GM12878 (cell line): ENCODE measurements around the gene MICAL3. TPM values are rescaled to one million over a fixed set of nuclear protein-coding genes. Genes with fewer than 3 reads are reported as not detected.

Experiments used
- ATAC-seq: fragments of 200-7000 bp; cut with Tn5 transposase; 3 replicates; pipeline ENCODE4 v1.9.1; 2020; ENCODE audit warnings: mild to moderate bottlenecking, moderate library complexity
- BruUV-seq: library from RNA; stranded (reverse); fragments of 400-500 nt; replicated peaks from 2 replicates; lab custom pipeline; 2021; lab: Mats Ljungman, UMichigan
- CTCF ChIA-PET: fragments of 300-600 bp; sonication (Branson Sonifier 250); formaldehyde crosslinking; extraction: SDS; loops from one replicate; lab custom pipeline; 2021; ENCODE audit warnings: inconsistent platforms; lab: Yijun Ruan, JAX
- POLR2A ChIA-PET: fragments of 350-600 bp; formaldehyde crosslinking; extraction: SDS; loops from one replicate; lab custom pipeline; 2021; ENCODE audit warnings: inconsistent platforms; lab: Charles Lee
- RAD21 ChIA-PET: fragments of 300-600 bp; sonication (Branson Sonifier 250); formaldehyde crosslinking; loops from one replicate; lab custom pipeline; 2023; ENCODE audit warnings: antibody characterized with exemption; ENCODE audit not compliant: unreplicated experiment; lab: Charles Lee
- SMC1A ChIA-PET: fragments of 300-600 bp; sonication (Branson Sonifier 250); formaldehyde crosslinking; loops from one replicate; lab custom pipeline; 2023; ENCODE audit not compliant: unreplicated experiment, uncharacterized antibody; lab: Charles Lee
- DNase-seq: peaks from one replicate; pipeline ENCODE4 v3.0.0-alpha.2; 2011; ENCODE audit warnings: low read depth, low spot score
- FAIRE-seq: peaks from 3 replicates; lab custom pipeline; 2011; peaks lifted over from hg19 to GRCh38; lab: Jason Lieb, UNC
- H2AFZ ChIP-seq: 2 replicates; pipeline ENCODE4 v1.6.0; 2011; ENCODE audit warnings: low read depth, low read length, control low read depth; ENCODE audit not compliant: control insufficient read depth
- H3K27ac ChIP-seq: 2 replicates; pipeline ENCODE4 v1.5.1; 2011; ENCODE audit warnings: control low read depth; ENCODE audit not compliant: control insufficient read depth, insufficient read depth
- H3K27me3 ChIP-seq, 2 experiments: replicated peaks in 1 of 2; 2 replicates each; pipeline versions ENCODE4 v1.6.0 to v1.6.1; 2011; ENCODE audit warnings: low read length in 1 of 2; ENCODE audit not compliant: control insufficient read depth in 2 of 2, insufficient read depth in 2 of 2
- H3K36me3 ChIP-seq, 2 experiments: 2 replicates each; pipeline ENCODE4 v1.5.1; 2011; ENCODE audit warnings: low read length in 1 of 2; ENCODE audit not compliant: control insufficient read depth in 2 of 2, insufficient read depth in 2 of 2
- H3K4me1 ChIP-seq: 2 replicates; pipeline ENCODE4 v1.6.1; 2011; ENCODE audit warnings: mild to moderate bottlenecking, low read length, moderate library complexity, mixed read lengths; ENCODE audit not compliant: control insufficient read depth, insufficient read depth
- H3K4me2 ChIP-seq: 2 replicates; pipeline ENCODE4 v1.6.0; 2011; ENCODE audit warnings: control low read depth; ENCODE audit not compliant: control insufficient read depth, insufficient read depth
- H3K4me3 ChIP-seq: fragments of 200-600 bp; sonication (generic); 2 replicates; pipeline ENCODE4 v1.5.1; 2016
- H3K79me2 ChIP-seq: 2 replicates; pipeline ENCODE4 v1.6.0; 2011; ENCODE audit warnings: low read length; ENCODE audit not compliant: control insufficient read depth, insufficient read depth
- H3K9ac ChIP-seq: 2 replicates; pipeline ENCODE4 v1.8.0; 2011; ENCODE audit warnings: low read length, control low read depth, mixed read lengths; ENCODE audit not compliant: control insufficient read depth, insufficient read depth
- H3K9me3 ChIP-seq: replicated peaks from 3 replicates; pipeline ENCODE4 v1.5.1; 2011; ENCODE audit warnings: mild to moderate bottlenecking, low read length; ENCODE audit not compliant: control insufficient read depth, insufficient read depth
- H4K20me1 ChIP-seq: 2 replicates; pipeline ENCODE4 v1.6.0; 2011; ENCODE audit not compliant: control insufficient read depth, insufficient read depth
- BCLAF1 ChIP-seq: fragments of 450-650 bp; IDR thresholded peaks from 2 replicates; pipeline ENCODE4 v1.6.1; 2017; ENCODE audit warnings: antibody characterized with exemption, mild to moderate bottlenecking, moderate library complexity
- BRCA1 ChIP-seq: IDR thresholded peaks from 2 replicates; pipeline ENCODE4 v1.6.1; 2011; ENCODE audit warnings: low read depth, low read length, improper control_type of control experiment
- ETV6 ChIP-seq, 2 experiments: fragments of 450-650 bp in 1 of 2; IDR thresholded peaks in 1 of 2; conservative IDR thresholded peaks in 1 of 2; 2 replicates each; pipeline ENCODE4 v1.6.1; 2014; ENCODE audit warnings: antibody characterized with exemption in 1 of 2, borderline replicate concordance in 1 of 2, low read depth in 1 of 2, mild to moderate bottlenecking in 1 of 2, moderate library complexity in 1 of 2
- HDAC2 ChIP-seq: fragments of 200-600 bp; sonication (generic); IDR thresholded peaks from 2 replicates; pipeline ENCODE4 v1.6.1; 2017
- LARP7 ChIP-seq: fragments of 450-650 bp; IDR thresholded peaks from 2 replicates; pipeline ENCODE4 v1.6.1; 2017; ENCODE audit warnings: mild to moderate bottlenecking
- PAX8 ChIP-seq: fragments of 450-650 bp; IDR thresholded peaks from 2 replicates; pipeline ENCODE4 v1.6.1; 2017; ENCODE audit warnings: mild to moderate bottlenecking, moderate library complexity
- REST ChIP-seq: IDR thresholded peaks from 2 replicates; pipeline ENCODE4 v1.6.1; 2012; ENCODE audit warnings: mild to moderate bottlenecking, low read depth, low read length
- SUZ12 ChIP-seq: fragments of 200-600 bp; sonication (generic); IDR thresholded peaks from one replicate; pipeline ENCODE4 v1.6.1; 2018; ENCODE audit warnings: antibody characterized with exemption, mild to moderate bottlenecking; ENCODE audit not compliant: unreplicated experiment
- TCF7 ChIP-seq: IDR thresholded peaks from 2 replicates; pipeline ENCODE4 v1.6.1; 2014; ENCODE audit warnings: antibody characterized with exemption, borderline replicate concordance
- ZNF384 ChIP-seq: IDR thresholded peaks from 2 replicates; pipeline ENCODE4 v1.6.1; 2012; ENCODE audit warnings: low read depth, mild to moderate bottlenecking, low read length, improper control_type of control experiment, borderline replicate concordance
- WGBS: methylation state at CpG from one replicate; pipeline ENCODE4 v1.1.6; 2016; ENCODE audit warnings: low lambda C conversion rate; ENCODE audit not compliant: insufficient replicate concordance, insufficient coverage; ENCODE audit errors: missing lambda C conversion rate; 5-methylcytosine and 5-hydroxymethylcytosine counted together
- in situ Hi-C: fragments of 300-500 bp; cut with MboI; formaldehyde crosslinking; loops from 9 replicates; pipeline ENCODE4 v1.14.3; 2018; ENCODE audit warnings: mixed read lengths
- intact Hi-C: fragments of 100-400 bp; cut with micrococcal nuclease; formaldehyde crosslinking; loops from one replicate; pipeline ENCODE4 v1.14.2; 2022; ENCODE audit not compliant: unreplicated experiment
- polyA plus RNA-seq, 11 experiments: library from polyadenylated mRNA; depleted of rRNA in 4 of 11; unstranded in 6 of 11; stranded (reverse) in 5 of 11; fragments of >200 nt; fragmentation: Nextera tagmentation in 4 of 11; fragmentation: Illumina TruSeq in 1 of 11; extraction: Ambion mirVana in 4 of 11; extraction: Trizol in 1 of 11; gene quantifications; 1 replicate in 1 of 11; 2 replicates in 10 of 11; pipeline versions ENCODE4 v1.2.1 to v1.2.3, GENCODE V29; 2011 to 2016; ENCODE audit warnings: inconsistent platforms in 2 of 11, missing spikeins in 2 of 11, low read depth in 1 of 11
- total RNA-seq, 4 experiments: library from RNA; depleted of rRNA in 3 of 4; stranded (reverse); fragments of >200 nt in 3 of 4; fragmentation: Illumina TruSeq in 1 of 4; extraction: Trizol in 1 of 4; gene quantifications; 2 replicates each; pipeline versions ENCODE4 v1.2.1 to v1.2.3, GENCODE V29; 2013 to 2021
- TF ChIP-seq, protein P1 (sequence below): fragments of 450-650 bp; IDR thresholded peaks from 2 replicates; pipeline ENCODE4 v1.6.1; 2017; ENCODE audit warnings: low read depth, mild to moderate bottlenecking, moderate library complexity
- TF ChIP-seq, protein P2 (sequence below): fragments of 150-350 bp; IDR thresholded peaks from 2 replicates; pipeline ENCODE4 v1.6.1; 2016; ENCODE audit warnings: low read depth, low read length

Gene MICAL3
- total and polyA plus RNA-seq, 10 of the 15 experiments (the other 5 are each of a cell fraction or from before 2014, with no cell fraction given): 2.6 to 92.2 (median 24.0) TPM

- SMC1A ChIA-PET: interaction anchor here (1.2 kb wide), 1 partner anchor 96 kb away, joined by 4 read pairs; no protein-coding TSS in a partner anchor
- Histone ChIP-seq H3K9ac (no peak overlapping the region), H3K4me3 (no peak overlapping the region), H3K9me3 (no peaks in the 10 kb centered on the region; the same call in 1 of the 3 replicates), H3K79me2 (peaks cover 18% of the 10 kb centered on the region), H2AFZ (no peak overlapping the region), H3K27ac (no peak overlapping the region), H3K4me1 (peaks cover 10% of the 10 kb centered on the region), H3K4me2 (no peak overlapping the region), H4K20me1 (no peaks in the 10 kb centered on the region), H3K27me3 (no peaks in the 10 kb centered on the region), H3K36me3 (peaks cover 0 to 2% of the 10 kb centered on the region in 2 experiments; a peak in 2 of 4 replicates)
- ATAC-seq: no peak
- intact Hi-C loops: no loop called here
- POLR2A ChIA-PET: no interaction called here
- RAD21 ChIA-PET: no interaction called here
- BruUV-seq: TSS peak; percentile 27
- no peak for DNase-seq
- CTCF ChIA-PET: interaction anchor here (0.6 kb wide), 1 partner anchor 375 kb away, joined by 4 read pairs; no protein-coding TSS in a partner anchor
- in situ Hi-C loops: no loop called here
- 65% methylated on average over 7 of the region's 7 CpGs for whole genome bisulfite sequencing
- no peak for FAIRE-seq
- TF ChIP-seq TCF7 (no peak), PAX8 (no peak), BCLAF1 (no peak), HDAC2 (no peak), REST (no peak), ETV6 (conservative IDR thresholded peaks at IDR 0.05 in 1 of 2, IDR thresholded peaks at IDR 0.05 in 1 of 2; ENCODE audit: borderline replicate concordance in 1 of 2, low read depth in 1 of 2) (no peak), LARP7 (no peak), SUZ12 (no peak), BRCA1 (no peak), ZNF384 (no peak)
- TF ChIP-seq, protein P1, sequence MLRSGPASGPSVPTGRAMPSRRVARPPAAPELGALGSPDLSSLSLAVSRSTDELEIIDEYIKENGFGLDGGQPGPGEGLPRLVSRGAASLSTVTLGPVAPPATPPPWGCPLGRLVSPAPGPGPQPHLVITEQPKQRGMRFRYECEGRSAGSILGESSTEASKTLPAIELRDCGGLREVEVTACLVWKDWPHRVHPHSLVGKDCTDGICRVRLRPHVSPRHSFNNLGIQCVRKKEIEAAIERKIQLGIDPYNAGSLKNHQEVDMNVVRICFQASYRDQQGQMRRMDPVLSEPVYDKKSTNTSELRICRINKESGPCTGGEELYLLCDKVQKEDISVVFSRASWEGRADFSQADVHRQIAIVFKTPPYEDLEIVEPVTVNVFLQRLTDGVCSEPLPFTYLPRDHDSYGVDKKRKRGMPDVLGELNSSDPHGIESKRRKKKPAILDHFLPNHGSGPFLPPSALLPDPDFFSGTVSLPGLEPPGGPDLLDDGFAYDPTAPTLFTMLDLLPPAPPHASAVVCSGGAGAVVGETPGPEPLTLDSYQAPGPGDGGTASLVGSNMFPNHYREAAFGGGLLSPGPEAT: no peak
- TF ChIP-seq, protein P2, sequence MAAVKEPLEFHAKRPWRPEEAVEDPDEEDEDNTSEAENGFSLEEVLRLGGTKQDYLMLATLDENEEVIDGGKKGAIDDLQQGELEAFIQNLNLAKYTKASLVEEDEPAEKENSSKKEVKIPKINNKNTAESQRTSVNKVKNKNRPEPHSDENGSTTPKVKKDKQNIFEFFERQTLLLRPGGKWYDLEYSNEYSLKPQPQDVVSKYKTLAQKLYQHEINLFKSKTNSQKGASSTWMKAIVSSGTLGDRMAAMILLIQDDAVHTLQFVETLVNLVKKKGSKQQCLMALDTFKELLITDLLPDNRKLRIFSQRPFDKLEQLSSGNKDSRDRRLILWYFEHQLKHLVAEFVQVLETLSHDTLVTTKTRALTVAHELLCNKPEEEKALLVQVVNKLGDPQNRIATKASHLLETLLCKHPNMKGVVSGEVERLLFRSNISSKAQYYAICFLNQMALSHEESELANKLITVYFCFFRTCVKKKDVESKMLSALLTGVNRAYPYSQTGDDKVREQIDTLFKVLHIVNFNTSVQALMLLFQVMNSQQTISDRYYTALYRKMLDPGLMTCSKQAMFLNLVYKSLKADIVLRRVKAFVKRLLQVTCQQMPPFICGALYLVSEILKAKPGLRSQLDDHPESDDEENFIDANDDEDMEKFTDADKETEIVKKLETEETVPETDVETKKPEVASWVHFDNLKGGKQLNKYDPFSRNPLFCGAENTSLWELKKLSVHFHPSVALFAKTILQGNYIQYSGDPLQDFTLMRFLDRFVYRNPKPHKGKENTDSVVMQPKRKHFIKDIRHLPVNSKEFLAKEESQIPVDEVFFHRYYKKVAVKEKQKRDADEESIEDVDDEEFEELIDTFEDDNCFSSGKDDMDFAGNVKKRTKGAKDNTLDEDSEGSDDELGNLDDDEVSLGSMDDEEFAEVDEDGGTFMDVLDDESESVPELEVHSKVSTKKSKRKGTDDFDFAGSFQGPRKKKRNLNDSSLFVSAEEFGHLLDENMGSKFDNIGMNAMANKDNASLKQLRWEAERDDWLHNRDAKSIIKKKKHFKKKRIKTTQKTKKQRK: no peak
Measured at GRCh38 chr22:17980015-17980590, 44.3 kb downstream of the MICAL3 start.
